Midbrain (tissue), 1 donor: ENCODE results near the gene MRTFA.

Experiments
- DNase-seq: peaks from one replicate; lab custom pipeline; 2025; lab: John Stamatoyannopoulos, UW

Gene MRTFA

GRCh38 chr22:40410731-40411505 lies 225.6 kb downstream of the MRTFA start:
- DNase-seq: no peak

GRCh38 chr22:40410272-40410671 lies 226.2 kb downstream of the MRTFA start:
- DNase-seq: no peak

GRCh38 chr22:40409613-40410113 lies 226.9 kb downstream of the MRTFA start:
- DNase-seq: no peak

GRCh38 chr22:40408718-40409612 lies 227.6 kb downstream of the MRTFA start:
- DNase-seq: no peak

GRCh38 chr22:40407831-40408717 lies 228.4 kb downstream of the MRTFA start:
- no peak for DNase-seq

- DNase-seq: no peak
These were observed 229.3 kb downstream of the MRTFA start for GRCh38 chr22:40407021-40407761.

GRCh38 chr22:40406063-40406890 lies 230.2 kb downstream of the MRTFA start:
- DNase-seq: no peak

GRCh38 chr22:40405178-40406062 lies 231.1 kb downstream of the MRTFA start:
- no peak for DNase-seq

GRCh38 chr22:40404251-40405177 lies 232.0 kb downstream of the MRTFA start:
- DNase-seq: no peak

GRCh38 chr22:40403651-40404050 lies 232.9 kb downstream of the MRTFA start:
- no peak for DNase-seq

GRCh38 chr22:40403141-40403540 lies 233.4 kb downstream of the MRTFA start:
- DNase-seq: no peak

- DNase-seq: no peak
These were observed 234.5 kb downstream of the MRTFA start for GRCh38 chr22:40401981-40402406.

- DNase-seq: no peak
These were observed 235.0 kb downstream of the MRTFA start for GRCh38 chr22:40401532-40401931.

GRCh38 chr22:40400159-40400558 lies 236.4 kb downstream of the MRTFA start:
- DNase-seq: no peak

- DNase-seq: no peak
These were observed 236.9 kb downstream of the MRTFA start for GRCh38 chr22:40399621-40400020.

GRCh38 chr22:40397396-40397795 lies 239.1 kb downstream of the MRTFA start:
- DNase-seq: no peak

GRCh38 chr22:40396882-40397281 lies 239.6 kb downstream of the MRTFA start:
- no peak for DNase-seq

- DNase-seq: no peak
These were observed 240.9 kb downstream of the MRTFA start for GRCh38 chr22:40395607-40396006.
